Duodenal mucosa (tissue), 2 donors: ENCODE results near the gene MERTK.

ENCODE experiments used
- H3K27ac ChIP-seq: one replicate; pipeline ENCODE4 v1.7.0; 2013; ENCODE audit warnings: low read depth, low read length
- H3K27me3 ChIP-seq, 2 donors: one replicate each; pipeline ENCODE4 v1.7.0; 2013; ENCODE audit warnings: low read length in 2 of 2, control low read depth in 1 of 2; ENCODE audit not compliant: insufficient read depth in 2 of 2, control insufficient read depth in 1 of 2
- H3K36me3 ChIP-seq, 2 donors: one replicate each; pipeline ENCODE4 v1.7.0; 2013; ENCODE audit warnings: low read length in 2 of 2, control low read depth in 1 of 2; ENCODE audit not compliant: insufficient read depth in 2 of 2, control insufficient read depth in 1 of 2
- H3K4me1 ChIP-seq, 2 donors: one replicate each; pipeline ENCODE4 v1.7.0; 2013; ENCODE audit warnings: low read length in 2 of 2, control low read depth in 1 of 2; ENCODE audit not compliant: insufficient read depth in 2 of 2, control insufficient read depth in 1 of 2
- H3K4me3 ChIP-seq, 2 donors: one replicate each; pipeline ENCODE4 v1.7.0; 2013; ENCODE audit warnings: low read length in 2 of 2, low read depth in 1 of 2
- H3K9ac ChIP-seq, 2 donors: one replicate each; pipeline ENCODE4 v1.7.0; 2013; ENCODE audit warnings: low read length in 2 of 2, low read depth in 1 of 2
- H3K9me3 ChIP-seq, 2 donors: one replicate each; pipeline ENCODE4 v1.7.0; 2013; ENCODE audit warnings: low read length in 2 of 2, control low read depth in 1 of 2; ENCODE audit not compliant: control insufficient read depth in 1 of 2

MERTK gene

DNA sequence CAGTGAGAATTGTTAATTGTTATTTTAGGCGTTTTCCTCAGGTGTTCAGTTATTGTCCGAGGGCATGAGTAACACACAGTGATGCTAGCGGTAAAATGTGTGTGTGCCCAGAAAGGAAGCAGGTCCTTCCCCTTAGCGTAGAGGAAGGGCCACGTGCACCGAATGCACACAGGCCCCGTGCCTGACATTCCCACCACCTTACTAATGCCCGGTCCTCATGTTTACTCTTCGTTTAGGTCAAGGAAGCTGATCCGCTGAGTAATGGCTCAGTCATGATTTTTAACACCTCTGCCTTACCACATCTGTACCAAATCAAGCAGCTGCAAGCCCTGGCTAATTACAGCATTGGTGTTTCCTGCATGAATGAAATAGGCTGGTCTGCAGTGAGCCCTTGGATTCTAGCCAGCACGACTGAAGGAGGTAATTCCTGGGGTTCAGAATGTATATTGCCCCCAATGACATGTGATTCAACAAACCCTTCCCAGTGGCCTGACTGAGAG, 76.7 kb downstream of the MERTK start:
- H3K27ac ChIP-seq: no peak overlapping the region
- no peaks in the 10 kb centered on the region for H3K36me3 ChIP-seq
- peaks cover 15 to 17% of the 10 kb centered on the region in 2 donors for H3K4me1 ChIP-seq
- no peak overlapping the region for H3K9ac ChIP-seq
- peaks cover 0 to 7% of the 10 kb centered on the region in 2 donors for H3K9me3 ChIP-seq
- H3K4me3 ChIP-seq: no peak overlapping the region
- no peaks in the 10 kb centered on the region for H3K27me3 ChIP-seq

- Histone ChIP-seq H3K27ac (no peak overlapping the region), H3K36me3 (no peaks in the 10 kb centered on the region), H3K4me1 (peaks cover 15 to 17% of the 10 kb centered on the region in 2 donors), H3K4me3 (no peak overlapping the region), H3K9me3 (peaks cover 0 to 7% of the 10 kb centered on the region in 2 donors), H3K27me3 (no peaks in the 10 kb centered on the region), H3K9ac (no peak overlapping the region)
Observed at GRCh38 chr2:111975819-111976218, 77.4 kb downstream of the MERTK start.

DNA sequence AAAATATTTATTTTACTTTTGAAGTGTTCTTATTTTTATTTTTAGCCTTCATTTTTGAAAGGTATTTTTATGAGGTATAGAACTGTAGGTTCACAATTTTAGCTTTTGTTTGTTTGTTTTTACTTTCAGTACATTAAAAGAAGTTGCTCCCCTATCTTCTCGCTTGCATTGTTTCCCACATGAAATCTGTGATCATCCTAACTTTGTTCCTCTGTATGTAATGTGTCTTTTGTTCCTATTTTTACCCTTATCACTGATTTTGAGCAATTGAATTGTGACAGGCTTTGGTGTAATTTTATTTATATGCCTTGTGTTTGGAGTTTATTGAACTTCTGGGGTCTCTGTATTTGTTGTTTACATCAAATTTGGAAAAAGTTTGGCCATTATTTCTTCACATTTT, 78.8 kb downstream of the MERTK start:
- no peaks in the 10 kb centered on the region for H3K27me3 ChIP-seq
- no peak overlapping the region for H3K27ac ChIP-seq
- H3K4me1 ChIP-seq: peaks cover 15 to 17% of the 10 kb centered on the region in 2 donors
- peaks cover 0 to 7% of the 10 kb centered on the region in 2 donors for H3K9me3 ChIP-seq
- no peak overlapping the region for H3K4me3 ChIP-seq
- no peak overlapping the region for H3K9ac ChIP-seq
- H3K36me3 ChIP-seq: no peaks in the 10 kb centered on the region

DNA sequence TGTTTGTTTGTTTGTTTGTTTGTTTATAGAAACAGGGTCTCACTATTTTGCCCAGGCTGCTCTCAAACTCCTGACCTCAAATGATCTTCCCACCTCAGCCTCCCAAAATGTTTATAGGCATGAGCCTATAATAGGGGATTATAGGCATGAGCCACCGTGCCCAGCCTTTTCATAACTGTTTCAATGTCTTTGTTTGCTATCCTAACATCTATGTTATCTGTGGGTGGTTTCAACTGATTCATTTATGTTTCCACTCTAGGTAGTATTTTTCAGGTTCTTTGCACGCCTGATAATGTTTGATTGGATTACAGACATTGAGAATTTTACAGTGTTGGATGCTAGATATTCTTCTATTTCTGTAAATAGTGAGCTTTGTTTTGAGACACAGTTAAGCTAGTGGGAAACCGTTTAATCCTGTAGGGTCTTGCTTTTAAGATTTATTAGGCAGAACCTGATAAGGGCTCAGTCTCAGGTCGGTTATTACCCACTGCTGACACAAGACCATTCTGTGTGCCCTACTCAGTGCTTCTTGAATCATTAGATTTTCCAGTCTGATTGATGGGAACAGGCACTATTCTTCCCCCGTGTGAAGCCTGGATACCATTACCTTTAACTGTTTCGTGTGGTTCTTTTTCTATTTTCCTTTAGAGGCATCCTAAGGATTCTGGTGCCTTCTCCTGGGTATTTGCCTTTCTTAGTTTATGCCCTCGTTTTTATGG, 80.2 kb downstream of the MERTK start:
- Histone ChIP-seq H3K4me1 (peaks cover 5 to 8% of the 10 kb centered on the region in 2 donors), H3K9ac (no peak overlapping the region), H3K9me3 (peaks cover 0 to 7% of the 10 kb centered on the region in 2 donors), H3K27me3 (no peaks in the 10 kb centered on the region), H3K27ac (no peak overlapping the region), H3K36me3 (peaks cover 4% of the 10 kb centered on the region in 2 donors), H3K4me3 (no peak overlapping the region)

DNA sequence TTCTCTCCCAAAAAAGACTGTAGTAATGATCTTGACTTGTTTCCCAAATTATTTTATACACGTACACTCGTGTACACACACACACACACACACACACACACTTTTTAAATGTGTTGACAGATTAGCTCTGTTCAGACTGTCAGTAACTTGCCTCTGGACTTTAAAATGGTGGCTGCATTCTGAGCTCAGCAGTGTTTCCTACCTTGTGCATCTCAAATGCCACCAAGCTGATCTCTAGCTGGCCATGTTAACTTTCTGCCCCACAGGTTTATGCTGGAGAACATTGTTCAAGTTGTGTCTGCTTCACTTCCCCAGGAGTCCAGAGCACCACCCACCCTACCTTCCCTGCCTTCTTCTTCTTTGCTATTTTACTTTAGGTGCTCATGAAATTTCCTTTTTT, 83.3 kb downstream of the MERTK start:
- Histone ChIP-seq H3K27me3 (no peaks in the 10 kb centered on the region), H3K9ac (no peak overlapping the region), H3K9me3 (peaks cover 0 to 7% of the 10 kb centered on the region in 2 donors), H3K4me3 (no peak overlapping the region), H3K4me1 (no peaks in the 10 kb centered on the region), H3K36me3 (peaks cover 4 to 11% of the 10 kb centered on the region in 2 donors), H3K27ac (no peak overlapping the region)

GRCh38 chr2:111982822-111983221, 84.4 kb downstream of the MERTK start:
- Histone ChIP-seq H3K27me3 (no peaks in the 10 kb centered on the region), H3K4me3 (no peak overlapping the region), H3K9me3 (no peaks in the 10 kb centered on the region), H3K36me3 (peaks cover 4 to 11% of the 10 kb centered on the region in 2 donors), H3K27ac (no peak overlapping the region), H3K4me1 (no peaks in the 10 kb centered on the region), H3K9ac (no peak overlapping the region)

- Histone ChIP-seq H3K9me3 (no peaks in the 10 kb centered on the region), H3K36me3 (peaks cover 4 to 11% of the 10 kb centered on the region in 2 donors), H3K4me3 (no peak overlapping the region), H3K27ac (no peak overlapping the region), H3K27me3 (no peaks in the 10 kb centered on the region), H3K9ac (no peak overlapping the region), H3K4me1 (no peaks in the 10 kb centered on the region)
Observed at GRCh38 chr2:111983478-111984212, 85.2 kb downstream of the MERTK start.

DNA sequence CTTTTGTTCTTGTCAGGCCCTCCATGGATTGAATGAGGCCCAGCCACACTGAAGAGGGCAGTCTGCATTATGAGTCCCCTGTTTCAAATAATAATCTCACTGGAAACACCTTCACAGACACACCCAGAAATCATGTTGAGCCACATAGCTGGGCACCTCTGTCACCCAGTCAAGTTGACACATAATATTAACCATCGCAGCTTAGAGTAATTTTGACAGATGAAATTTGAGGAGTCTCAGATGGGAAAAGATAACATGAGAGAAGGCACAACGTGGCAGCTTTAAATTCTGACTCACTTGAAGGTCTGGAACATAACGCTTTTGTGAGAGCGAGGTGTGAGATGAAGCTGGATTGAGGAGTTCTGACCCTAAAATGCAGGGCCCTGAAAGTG, 85.8 kb downstream of the MERTK start:
- Histone ChIP-seq H3K27ac (no peak overlapping the region), H3K4me3 (no peak overlapping the region), H3K9ac (no peak overlapping the region), H3K36me3 (peaks cover 4 to 11% of the 10 kb centered on the region in 2 donors), H3K9me3 (no peaks in the 10 kb centered on the region), H3K27me3 (no peaks in the 10 kb centered on the region), H3K4me1 (no peaks in the 10 kb centered on the region)

DNA sequence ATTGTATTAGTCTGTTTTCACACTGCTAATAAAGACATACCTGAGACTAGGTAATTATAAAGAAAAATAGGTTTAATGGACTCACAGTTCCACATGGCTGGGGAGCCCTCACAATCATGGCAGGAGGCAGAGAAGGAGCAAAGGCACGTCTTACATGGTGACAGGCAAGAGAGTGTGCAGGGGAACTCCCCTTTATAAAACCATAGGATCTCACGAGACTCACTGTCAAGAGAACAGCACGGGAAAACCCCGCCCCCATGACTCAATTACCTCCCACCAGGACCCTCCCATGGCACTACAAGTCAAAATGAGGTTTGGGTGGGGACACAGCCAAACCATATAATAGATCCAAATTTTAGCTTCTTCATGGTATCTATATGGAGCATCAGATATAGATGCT, 87.1 kb downstream of the MERTK start:
- Histone ChIP-seq H3K4me3 (no peak overlapping the region), H3K9me3 (no peaks in the 10 kb centered on the region), H3K9ac (no peak overlapping the region), H3K4me1 (no peaks in the 10 kb centered on the region), H3K36me3 (peaks cover 4 to 11% of the 10 kb centered on the region in 2 donors), H3K27ac (no peak overlapping the region), H3K27me3 (no peaks in the 10 kb centered on the region)

GRCh38 chr2:111986116-111986900, 87.9 kb downstream of the MERTK start:
- peaks cover 4 to 14% of the 10 kb centered on the region in 2 donors for H3K36me3 ChIP-seq
- H3K9ac ChIP-seq: no peak overlapping the region
- no peak overlapping the region for H3K27ac ChIP-seq
- H3K9me3 ChIP-seq: no peaks in the 10 kb centered on the region
- H3K4me1 ChIP-seq: no peaks in the 10 kb centered on the region
- no peak overlapping the region for H3K4me3 ChIP-seq
- no peaks in the 10 kb centered on the region for H3K27me3 ChIP-seq
